ENCODE data around the gene ABR.
"Not testable (repeated sequence)": the region's sequence is repeated elsewhere in the genome, so short reads cannot be mapped to it uniquely, and the experiment has no call there.

Gene ABR

DNA sequence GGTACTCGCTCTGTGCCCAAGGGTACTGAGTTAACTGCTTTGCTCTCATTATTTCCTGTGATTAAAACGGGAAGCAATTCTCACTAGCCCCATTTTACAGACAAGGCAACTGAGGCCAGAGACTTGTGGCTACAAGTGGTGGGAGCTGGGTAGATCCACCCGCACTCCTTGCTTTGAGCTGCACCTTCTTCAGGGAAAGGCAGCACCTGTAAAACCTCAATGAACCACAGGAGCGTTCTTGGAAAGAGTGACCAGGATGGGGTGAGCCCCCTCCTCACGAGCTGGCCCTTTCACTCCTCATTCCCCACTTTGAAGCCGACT lies 102.8 kb downstream of the ABR start:
- TF ChIP-seq EZH2phosphoT487 (IDR thresholded peaks at IDR 0.05; ENCODE audit: borderline replicate concordance) = no peak
- TF ChIP-seq, protein P1, sequence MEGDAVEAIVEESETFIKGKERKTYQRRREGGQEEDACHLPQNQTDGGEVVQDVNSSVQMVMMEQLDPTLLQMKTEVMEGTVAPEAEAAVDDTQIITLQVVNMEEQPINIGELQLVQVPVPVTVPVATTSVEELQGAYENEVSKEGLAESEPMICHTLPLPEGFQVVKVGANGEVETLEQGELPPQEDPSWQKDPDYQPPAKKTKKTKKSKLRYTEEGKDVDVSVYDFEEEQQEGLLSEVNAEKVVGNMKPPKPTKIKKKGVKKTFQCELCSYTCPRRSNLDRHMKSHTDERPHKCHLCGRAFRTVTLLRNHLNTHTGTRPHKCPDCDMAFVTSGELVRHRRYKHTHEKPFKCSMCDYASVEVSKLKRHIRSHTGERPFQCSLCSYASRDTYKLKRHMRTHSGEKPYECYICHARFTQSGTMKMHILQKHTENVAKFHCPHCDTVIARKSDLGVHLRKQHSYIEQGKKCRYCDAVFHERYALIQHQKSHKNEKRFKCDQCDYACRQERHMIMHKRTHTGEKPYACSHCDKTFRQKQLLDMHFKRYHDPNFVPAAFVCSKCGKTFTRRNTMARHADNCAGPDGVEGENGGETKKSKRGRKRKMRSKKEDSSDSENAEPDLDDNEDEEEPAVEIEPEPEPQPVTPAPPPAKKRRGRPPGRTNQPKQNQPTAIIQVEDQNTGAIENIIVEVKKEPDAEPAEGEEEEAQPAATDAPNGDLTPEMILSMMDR (conservative IDR thresholded peaks at IDR 0.05; ENCODE audit: low read length) = no peak
- Histone ChIP-seq H3K9ac (ENCODE audit: low read depth, low read length, poor library complexity, severe bottlenecking) (no peak overlapping the region), H3K4me3 (ENCODE audit: low read length, poor library complexity, severe bottlenecking) (no peak overlapping the region), H3K4me1 (ENCODE audit: insufficient read depth, low read length, poor library complexity, severe bottlenecking) (peaks cover 8% of the 10 kb centered on the region), H3K27me3 (ENCODE audit: insufficient read depth, low read length, poor library complexity, severe bottlenecking) (no peaks in the 10 kb centered on the region), H3K36me3 (ENCODE audit: insufficient read depth, low read length) (no peaks in the 10 kb centered on the region; the same call in 1 of the 2 replicates), H3K9me3 (ENCODE audit: insufficient read depth, low read depth, low read length) (no peaks in the 10 kb centered on the region), H3K4me2 (ENCODE audit: low read depth, low read length, poor library complexity, severe bottlenecking) (no peak overlapping the region), H2AFZ (ENCODE audit: low read length) (no peak overlapping the region), H4K20me1 (ENCODE audit: insufficient read depth, low read length, poor library complexity, severe bottlenecking) (no peaks in the 10 kb centered on the region), H3F3A (ENCODE audit: low read depth) (no peaks in the 10 kb centered on the region), H3K9me2 (replicated peaks; ENCODE audit: low read depth, low read length) (no peaks in the 10 kb centered on the region), H3K79me2 (ENCODE audit: insufficient read depth, low read length) (no peaks in the 10 kb centered on the region)

DNA sequence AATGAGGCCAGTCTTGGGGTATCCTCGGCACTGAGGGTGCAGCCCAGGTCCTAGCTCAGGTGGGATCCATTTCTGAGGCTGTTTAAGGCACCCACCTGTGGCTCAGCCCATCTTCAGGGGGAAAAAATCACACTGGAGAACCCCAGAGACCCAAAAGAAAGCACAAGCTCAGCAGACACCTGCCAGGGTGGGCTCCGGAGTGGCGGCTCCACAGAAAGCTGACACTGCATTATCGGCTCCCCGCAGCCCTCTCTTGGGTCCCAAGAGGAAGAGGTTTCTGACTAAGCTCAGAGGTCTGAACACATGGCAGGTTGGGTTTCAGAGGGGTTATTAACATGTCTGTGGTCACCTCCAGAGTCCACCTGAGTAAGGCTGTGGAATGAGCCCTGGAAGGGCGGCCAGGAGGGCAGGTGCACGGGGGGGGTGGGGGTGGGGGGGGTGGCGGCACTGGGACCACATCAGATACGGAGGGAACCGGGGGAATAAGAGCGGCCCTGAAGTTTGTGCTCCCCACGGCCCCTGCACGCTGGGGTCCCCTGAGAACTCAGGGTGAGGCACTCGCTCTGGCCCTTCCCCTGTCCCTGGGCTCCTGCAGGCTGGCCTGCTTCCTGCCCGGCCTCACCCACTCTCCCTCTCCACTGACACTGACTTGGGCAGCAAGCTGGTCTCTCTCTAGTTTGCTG lies 103.3 kb downstream of the ABR start:
- Histone ChIP-seq H3K27me3 (ENCODE audit: insufficient read depth, low read length, poor library complexity, severe bottlenecking) (no peaks in the 10 kb centered on the region), H4K20me1 (ENCODE audit: insufficient read depth, low read length, poor library complexity, severe bottlenecking) (no peaks in the 10 kb centered on the region), H3K4me1 (ENCODE audit: insufficient read depth, low read length, poor library complexity, severe bottlenecking) (peaks cover 8% of the 10 kb centered on the region), H3F3A (ENCODE audit: low read depth) (no peaks in the 10 kb centered on the region), H3K9me2 (replicated peaks; ENCODE audit: low read depth, low read length) (no peaks in the 10 kb centered on the region), H2AFZ (ENCODE audit: low read length) (no peak overlapping the region), H3K4me2 (ENCODE audit: low read depth, low read length, poor library complexity, severe bottlenecking) (no peak overlapping the region), H3K36me3 (ENCODE audit: insufficient read depth, low read length) (no peaks in the 10 kb centered on the region; the same call in 1 of the 2 replicates), H3K4me3 (ENCODE audit: low read length, poor library complexity, severe bottlenecking) (no peak overlapping the region), H3K9me3 (ENCODE audit: insufficient read depth, low read depth, low read length) (no peaks in the 10 kb centered on the region), H3K9ac (ENCODE audit: low read depth, low read length, poor library complexity, severe bottlenecking) (no peak overlapping the region), H3K79me2 (ENCODE audit: insufficient read depth, low read length) (no peaks in the 10 kb centered on the region)
- TF ChIP-seq, protein P1 (conservative IDR thresholded peaks at IDR 0.05; ENCODE audit: low read length) = no peak
- TF ChIP-seq EZH2phosphoT487 (IDR thresholded peaks at IDR 0.05; ENCODE audit: borderline replicate concordance) = no peak

DNA sequence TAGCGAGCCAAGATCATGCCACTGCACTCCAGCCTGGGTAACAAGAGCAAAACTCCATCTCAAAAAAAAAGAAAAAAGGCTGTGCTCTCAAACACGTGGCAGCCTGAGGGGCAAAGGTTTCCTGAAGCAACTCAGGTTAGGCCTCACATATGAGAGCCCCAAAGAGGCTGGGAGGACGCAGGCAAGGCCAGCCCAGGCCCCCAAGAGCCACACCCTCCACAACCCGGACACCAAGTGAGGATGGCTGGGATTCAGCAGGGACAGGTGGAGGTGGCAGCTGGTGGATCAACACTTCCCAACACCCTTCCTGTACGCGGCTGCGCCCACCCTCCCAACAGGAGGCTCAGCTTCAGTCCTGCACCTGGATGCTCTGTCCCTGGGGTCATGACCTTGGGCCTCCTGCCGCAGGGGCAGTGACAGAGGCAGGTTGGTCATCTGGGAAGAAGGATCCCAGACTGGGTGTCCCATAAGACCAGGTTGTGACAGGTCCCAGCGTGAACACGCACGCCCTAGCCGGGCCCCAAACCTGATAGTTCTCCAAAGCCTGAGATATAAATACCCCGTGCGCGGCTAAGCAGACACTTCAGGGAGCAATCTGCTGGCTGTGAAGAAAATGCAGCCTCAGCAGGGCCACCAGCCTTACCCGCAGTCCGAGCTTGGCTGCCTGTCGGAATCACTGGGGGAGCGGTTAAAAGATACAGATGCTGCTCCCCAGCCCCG lies 104.7 kb downstream of the ABR start:
- H3K9me3 ChIP-seq (ENCODE audit: insufficient read depth, low read depth, low read length) = no peaks in the 10 kb centered on the region
- H3K9ac ChIP-seq (ENCODE audit: low read depth, low read length, poor library complexity, severe bottlenecking) = no peak overlapping the region
- no peak overlapping the region for H3K4me2 ChIP-seq (ENCODE audit: low read depth, low read length, poor library complexity, severe bottlenecking)
- no peak overlapping the region for H2AFZ ChIP-seq (ENCODE audit: low read length)
- no peaks in the 10 kb centered on the region for H4K20me1 ChIP-seq (ENCODE audit: insufficient read depth, low read length, poor library complexity, severe bottlenecking)
- TF ChIP-seq EZH2phosphoT487 (IDR thresholded peaks at IDR 0.05; ENCODE audit: borderline replicate concordance) = no peak
- TF ChIP-seq, protein P1 (conservative IDR thresholded peaks at IDR 0.05; ENCODE audit: low read length) = no peak
- H3K4me3 ChIP-seq (ENCODE audit: low read length, poor library complexity, severe bottlenecking) = no peak overlapping the region
- H3K9me2 ChIP-seq (replicated peaks; ENCODE audit: low read depth, low read length) = no peaks in the 10 kb centered on the region
- no peaks in the 10 kb centered on the region for H3K27me3 ChIP-seq (ENCODE audit: insufficient read depth, low read length, poor library complexity, severe bottlenecking)
- no peaks in the 10 kb centered on the region for H3F3A ChIP-seq (ENCODE audit: low read depth)
- H3K4me1 ChIP-seq (ENCODE audit: insufficient read depth, low read length, poor library complexity, severe bottlenecking) = no peaks in the 10 kb centered on the region
- no peaks in the 10 kb centered on the region; the same call in 1 of the 2 replicates for H3K36me3 ChIP-seq (ENCODE audit: insufficient read depth, low read length)
- no peaks in the 10 kb centered on the region for H3K79me2 ChIP-seq (ENCODE audit: insufficient read depth, low read length)

DNA sequence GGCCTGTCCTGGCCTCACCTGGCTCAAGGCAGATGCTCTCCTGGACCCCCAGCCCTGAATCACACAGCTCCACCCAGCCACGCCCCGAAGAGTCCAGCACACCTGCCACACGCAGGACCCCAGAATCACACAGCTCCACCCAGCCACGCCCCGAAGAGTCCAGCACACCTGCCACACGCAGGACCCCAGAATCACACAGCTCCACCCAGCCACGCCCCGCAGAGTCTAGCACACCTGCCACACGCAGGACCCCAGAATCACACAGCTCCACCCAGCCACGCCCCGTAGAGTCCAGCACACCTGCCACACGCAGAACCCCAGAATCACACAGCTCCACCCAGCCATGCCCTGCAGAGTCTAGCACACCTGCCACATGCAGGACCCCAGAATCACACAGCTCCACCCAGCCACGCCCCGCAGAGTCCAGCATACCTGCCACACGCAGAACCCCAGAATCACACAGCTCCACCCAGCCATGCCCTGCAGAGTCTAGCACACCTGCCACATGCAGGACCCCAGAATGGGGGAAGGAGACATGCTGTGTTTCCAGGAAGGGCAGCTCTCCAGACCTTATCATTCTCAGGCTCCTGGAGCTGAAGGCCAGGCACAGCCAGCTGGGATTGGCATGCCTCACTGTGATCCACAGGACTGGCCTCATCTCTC lies 105.7 kb downstream of the ABR start:
- not testable (repeated sequence) for H3K4me1 ChIP-seq (ENCODE audit: insufficient read depth, low read length, poor library complexity, severe bottlenecking); H3K79me2 ChIP-seq (ENCODE audit: insufficient read depth, low read length); H3K27me3 ChIP-seq (ENCODE audit: insufficient read depth, low read length, poor library complexity, severe bottlenecking); H3K9ac ChIP-seq (ENCODE audit: low read depth, low read length, poor library complexity, severe bottlenecking); H3K9me3 ChIP-seq (ENCODE audit: insufficient read depth, low read depth, low read length); H3K4me3 ChIP-seq (ENCODE audit: low read length, poor library complexity, severe bottlenecking); H3K9me2 ChIP-seq (replicated peaks; ENCODE audit: low read depth, low read length); H3K36me3 ChIP-seq (ENCODE audit: insufficient read depth, low read length); H2AFZ ChIP-seq (ENCODE audit: low read length); H4K20me1 ChIP-seq (ENCODE audit: insufficient read depth, low read length, poor library complexity, severe bottlenecking); H3F3A ChIP-seq (ENCODE audit: low read depth); H3K4me2 ChIP-seq (ENCODE audit: low read depth, low read length, poor library complexity, severe bottlenecking)

All from Loucy (cell line).